ENCODE measurements around the gene PACSIN2.
"Not testable (repeated sequence)": the region's sequence is repeated elsewhere in the genome, so short reads cannot be mapped to it uniquely, and the experiment has no call there.

- TF ChIP-seq CTCF (IDR thresholded peaks at IDR 0.05; ENCODE audit: insufficient read depth, low read depth, low read length); EZH2 (IDR thresholded peaks at IDR 0.05; ENCODE audit: insufficient read depth, low read length): not testable (repeated sequence)
These were observed 1.2 kb upstream of the PACSIN2 start for GRCh38 chr22:43016150-43016549.

All from astrocyte (in vitro differentiated cells and primary cell).